T-helper 1 cell treated with Interleukin-12 subunit alpha and Interleukin-12 subunit beta and Interleukin-4 antibody, amounts not matched to agents 30 ng/mL and 1 ng/mL, for 36 hours (primary cell): Measurements from ENCODE around the gene WDR70. TPM values are rescaled to one million over a fixed set of nuclear protein-coding genes. Genes with fewer than 3 reads are reported as not detected.
"Not testable (repeated sequence)": the region's sequence is repeated elsewhere in the genome, so short reads cannot be mapped to it uniquely, and the experiment has no call there.

Experiments
- intact Hi-C: fragments of 100-400 bp; cut with micrococcal nuclease; formaldehyde crosslinking; loops from one replicate; pipeline ENCODE4 v1.15.1; 2024
- total RNA-seq: library from RNA; stranded (reverse); gene quantifications from 2 replicates; pipeline ENCODE4 v1.2.3, GENCODE V29; 2022

Gene WDR70
- total RNA-seq, 1 donor from 2014 or later: 36.2 TPM

- intact Hi-C loops: not testable (repeated sequence)
These were observed 74.1 kb downstream of the WDR70 start for GRCh38 chr5:37453252-37453651.

- intact Hi-C loops: not testable (repeated sequence)
These were observed 75.4 kb downstream of the WDR70 start for GRCh38 chr5:37454402-37455055.

GRCh38 chr5:37463191-37464051, 84.3 kb downstream of the WDR70 start:
- intact Hi-C loops: not testable (repeated sequence)

GRCh38 chr5:37464581-37464980, 85.5 kb downstream of the WDR70 start:
- intact Hi-C loops: not testable (repeated sequence)

GRCh38 chr5:37469383-37469782, 90.3 kb downstream of the WDR70 start:
- intact Hi-C loops: not testable (repeated sequence)

GRCh38 chr5:37471666-37472197, 92.6 kb downstream of the WDR70 start:
- intact Hi-C loops: no loop called here

GRCh38 chr5:37477426-37477825, 98.3 kb downstream of the WDR70 start:
- intact Hi-C loops: no loop called here

GRCh38 chr5:37478121-37478894, 99.2 kb downstream of the WDR70 start:
- intact Hi-C loops: no loop called here

GRCh38 chr5:37481395-37481794, 102.3 kb downstream of the WDR70 start:
- intact Hi-C loops: not testable (repeated sequence)

GRCh38 chr5:37490120-37490810, 111.1 kb downstream of the WDR70 start:
- intact Hi-C loops: no loop called here

- intact Hi-C loops: no loop called here
These were observed 111.8 kb downstream of the WDR70 start for GRCh38 chr5:37490931-37491330.

GRCh38 chr5:37492778-37493555, 113.8 kb downstream of the WDR70 start:
- intact Hi-C loops: no loop called here

- intact Hi-C loops: no loop called here
These were observed 115.6 kb downstream of the WDR70 start for GRCh38 chr5:37494756-37495155.

- intact Hi-C loops: no loop called here
These were observed 116.1 kb downstream of the WDR70 start for GRCh38 chr5:37495210-37495609.

GRCh38 chr5:37495668-37496347, 116.7 kb downstream of the WDR70 start:
- intact Hi-C loops: no loop called here

- intact Hi-C loops: no loop called here
These were observed 117.9 kb downstream of the WDR70 start for GRCh38 chr5:37496902-37497445.

- intact Hi-C loops: no loop called here
These were observed 122.0 kb downstream of the WDR70 start for GRCh38 chr5:37501152-37501551.

- intact Hi-C loops: no loop called here
These were observed 127.1 kb downstream of the WDR70 start for GRCh38 chr5:37506241-37506640.

GRCh38 chr5:37506722-37507121, 127.6 kb downstream of the WDR70 start:
- intact Hi-C loops: no loop called here
